T-helper 9 cell (primary cell): ENCODE measurements around the gene PAX4.
"Not testable (repeated sequence)": the region's sequence is repeated elsewhere in the genome, so short reads cannot be mapped to it uniquely, and the experiment has no call there.

Experiments
- DNase-seq: peaks from one replicate; pipeline ENCODE4 v3.0.0-alpha.2; 2020

Gene PAX4

DNA sequence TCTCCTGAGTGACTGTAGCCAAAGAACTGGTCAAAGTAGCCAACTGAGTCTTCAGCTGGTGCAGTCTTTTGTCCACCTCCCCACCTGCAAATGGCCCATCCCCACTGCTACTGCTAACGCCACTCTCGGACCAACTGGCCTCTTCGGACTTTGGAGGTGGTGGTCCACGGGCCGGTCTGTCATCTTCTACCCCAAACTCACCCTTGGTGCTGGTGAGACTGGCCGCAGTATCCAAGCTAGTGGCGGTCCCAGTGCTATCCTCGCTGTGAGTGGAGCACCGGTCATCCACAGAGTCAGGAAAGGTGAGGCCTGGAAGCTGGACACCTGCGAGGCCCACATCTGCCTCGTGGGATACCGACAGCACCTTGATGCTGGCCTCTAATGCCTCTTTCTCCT is 33.3 kb downstream of the PAX4 start:
- DNase-seq: no peak

- DNase-seq: no peak
Observed at GRCh38 chr7:127582361-127582760, 35.6 kb downstream of the PAX4 start.

DNA sequence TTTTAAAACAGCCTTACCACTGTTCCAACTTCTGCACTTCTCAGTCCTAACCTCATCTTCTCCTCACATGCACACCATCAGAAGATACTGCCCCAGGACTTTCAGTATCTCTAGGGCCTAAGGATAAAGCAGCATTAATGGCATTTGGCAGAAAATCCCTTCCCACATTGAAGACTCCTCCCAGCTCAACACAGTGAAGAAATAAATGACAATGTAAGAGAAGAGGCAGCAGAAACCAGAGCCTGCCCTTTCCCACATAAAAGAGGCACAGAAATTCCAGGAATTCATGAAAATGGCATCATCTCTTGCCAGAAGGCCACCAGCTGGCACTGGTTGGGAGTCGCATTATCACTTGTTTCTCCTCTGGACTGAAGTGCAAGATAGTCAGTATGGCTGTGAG is 36.2 kb downstream of the PAX4 start:
- no peak for DNase-seq

GRCh38 chr7:127580612-127581011 is 37.3 kb downstream of the PAX4 start:
- DNase-seq: no peak

DNA sequence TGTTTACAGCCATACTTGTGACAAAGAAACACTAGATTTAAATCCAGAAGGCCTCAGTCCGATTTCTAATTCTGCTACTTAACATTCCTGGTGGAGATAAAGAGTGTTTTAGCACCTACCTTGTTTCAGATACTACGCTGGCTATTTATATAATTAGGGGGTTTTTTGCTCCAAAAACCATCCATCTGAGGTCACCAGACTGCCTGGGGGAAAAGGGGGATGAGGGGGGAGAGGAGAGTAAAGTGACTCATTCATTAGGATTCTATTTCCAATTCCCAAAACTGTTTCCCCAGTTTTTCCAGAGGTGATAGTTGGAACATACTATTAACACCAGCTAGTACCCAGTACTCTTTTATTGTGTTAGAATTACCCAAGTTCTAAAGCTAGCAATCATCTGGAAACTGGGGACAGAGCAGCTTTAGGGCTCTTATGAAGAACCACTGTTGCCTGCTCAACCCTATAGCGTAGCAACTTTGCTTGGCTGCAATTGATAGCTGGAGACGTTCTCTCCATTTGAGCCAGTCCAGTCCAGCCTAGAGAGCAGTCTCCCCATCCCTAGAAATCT is 39.1 kb downstream of the PAX4 start:
- DNase-seq: no peak

DNA sequence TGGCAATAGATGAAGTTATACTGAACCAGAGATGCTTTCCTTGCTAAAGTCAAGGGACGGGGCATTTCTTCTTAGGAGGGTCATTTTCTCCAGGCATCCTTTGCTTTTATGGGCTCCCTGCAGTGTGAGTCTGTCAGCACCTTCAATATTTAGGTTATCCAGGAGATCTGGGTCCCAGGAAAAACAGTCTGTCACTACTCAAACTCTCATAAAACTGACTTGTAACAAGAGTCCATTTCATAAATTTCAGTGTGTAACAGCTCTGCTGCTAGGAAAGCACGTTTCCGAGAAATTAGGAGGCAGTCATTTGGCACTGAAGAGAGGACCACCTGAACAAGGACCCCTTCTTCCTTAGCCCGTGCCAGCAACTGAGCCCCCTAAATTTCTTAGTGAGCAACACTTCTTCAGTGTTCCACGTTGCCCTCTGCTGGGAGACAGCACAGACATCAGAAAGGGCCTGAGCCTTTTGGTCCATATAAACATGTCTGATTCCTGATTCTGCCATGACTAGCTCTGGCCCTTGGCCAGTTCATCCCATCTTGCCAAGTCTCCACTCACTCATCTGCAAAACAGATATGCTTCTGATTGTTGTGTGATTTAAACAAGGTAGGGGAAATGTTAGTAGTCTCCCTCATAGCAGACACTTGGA is 39.8 kb downstream of the PAX4 start:
- DNase-seq: no peak

- no peak for DNase-seq
Observed at GRCh38 chr7:127571741-127572505, 46.0 kb downstream of the PAX4 start.

DNA sequence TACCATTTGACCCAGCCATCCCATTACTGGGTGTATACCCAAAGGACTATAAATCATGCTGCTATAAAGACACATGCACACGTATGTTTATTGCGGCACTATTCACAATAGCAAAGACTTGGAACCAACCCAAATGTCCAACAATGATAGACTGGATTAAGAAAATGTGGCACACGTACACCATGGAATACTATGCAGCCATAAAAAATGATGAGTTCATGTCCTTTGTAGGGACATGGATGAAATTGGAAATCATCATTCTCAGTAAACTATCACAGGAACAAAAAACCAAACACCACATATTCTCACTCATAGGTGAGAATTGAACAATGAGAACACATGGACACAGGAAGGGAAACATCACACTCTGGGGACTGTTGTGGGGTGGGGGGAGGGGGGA is 49.9 kb downstream of the PAX4 start:
- not testable (repeated sequence) for DNase-seq

GRCh38 chr7:127566242-127566641 is 51.7 kb downstream of the PAX4 start:
- no peak for DNase-seq
